ENCODE measurements around the gene LCN15.

DNA sequence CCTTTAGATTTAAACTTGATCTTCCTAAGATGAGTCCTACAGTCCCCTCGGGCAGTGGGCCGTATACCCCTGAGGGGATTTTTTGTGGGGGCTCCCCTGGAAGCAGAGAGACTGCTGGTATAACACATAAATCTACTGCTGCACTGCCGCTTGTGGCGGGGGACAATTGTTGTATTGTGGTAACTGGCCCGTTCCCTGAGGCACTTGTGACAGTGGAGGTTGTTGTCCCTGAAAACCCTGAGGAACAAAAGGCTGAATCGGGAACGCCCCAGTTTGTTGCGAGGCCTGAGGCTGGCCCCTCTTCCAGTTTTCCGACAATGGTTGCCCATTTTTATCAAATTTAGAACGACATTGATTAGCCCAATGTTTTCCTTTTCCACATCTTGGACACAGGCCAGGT lies 22.1 kb upstream of the LCN15 start:
- TF ChIP-seq, protein P1, sequence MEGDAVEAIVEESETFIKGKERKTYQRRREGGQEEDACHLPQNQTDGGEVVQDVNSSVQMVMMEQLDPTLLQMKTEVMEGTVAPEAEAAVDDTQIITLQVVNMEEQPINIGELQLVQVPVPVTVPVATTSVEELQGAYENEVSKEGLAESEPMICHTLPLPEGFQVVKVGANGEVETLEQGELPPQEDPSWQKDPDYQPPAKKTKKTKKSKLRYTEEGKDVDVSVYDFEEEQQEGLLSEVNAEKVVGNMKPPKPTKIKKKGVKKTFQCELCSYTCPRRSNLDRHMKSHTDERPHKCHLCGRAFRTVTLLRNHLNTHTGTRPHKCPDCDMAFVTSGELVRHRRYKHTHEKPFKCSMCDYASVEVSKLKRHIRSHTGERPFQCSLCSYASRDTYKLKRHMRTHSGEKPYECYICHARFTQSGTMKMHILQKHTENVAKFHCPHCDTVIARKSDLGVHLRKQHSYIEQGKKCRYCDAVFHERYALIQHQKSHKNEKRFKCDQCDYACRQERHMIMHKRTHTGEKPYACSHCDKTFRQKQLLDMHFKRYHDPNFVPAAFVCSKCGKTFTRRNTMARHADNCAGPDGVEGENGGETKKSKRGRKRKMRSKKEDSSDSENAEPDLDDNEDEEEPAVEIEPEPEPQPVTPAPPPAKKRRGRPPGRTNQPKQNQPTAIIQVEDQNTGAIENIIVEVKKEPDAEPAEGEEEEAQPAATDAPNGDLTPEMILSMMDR (IDR thresholded peaks at IDR 0.05), result no peak
- TF ChIP-seq POLR2A (IDR thresholded peaks at IDR 0.05), result no peak

Measured in ovary (tissue), 3 donors.